CD4-positive, alpha-beta T cell (primary cell): ENCODE results near the gene ACCSL. TPM values are rescaled to one million over a fixed set of nuclear protein-coding genes. Genes with fewer than 3 reads are reported as not detected.

Experiments used
- ATAC-seq: fragments of 200-7000 bp; cut with Tn5 transposase; one replicate; pipeline ENCODE4 v1.10.0; 2022; ENCODE audit warnings: mild to moderate bottlenecking; ENCODE audit not compliant: poor library complexity
- CTCF ChIA-PET: fragments of 350-600 bp; sonication (Branson Sonifier 250); formaldehyde crosslinking; loops from one replicate; lab custom pipeline; 2021; ENCODE audit warnings: antibody characterized with exemption, inconsistent platforms; lab: Charles Lee
- POLR2A ChIA-PET: fragments of 350-600 bp; sonication (Branson Sonifier 250); formaldehyde crosslinking; loops from one replicate; lab custom pipeline; 2021; ENCODE audit warnings: antibody characterized with exemption, inconsistent platforms; lab: Charles Lee
- DNase-seq, 14 experiments: peaks; one replicate each; pipeline ENCODE4 v3.0.0-alpha.2; 2013 to 2020; ENCODE audit warnings: mixed read lengths in 2 of 14
- H3K27ac ChIP-seq, 2 donors: one replicate each; pipeline versions ENCODE4 v1.5.1 to v1.7.0; 2013; ENCODE audit warnings: low read length in 2 of 2, low read depth in 1 of 2, mild to moderate bottlenecking in 1 of 2
- H3K27me3 ChIP-seq, 2 experiments: 1 replicate in 1 of 2; 2 replicates in 1 of 2; pipeline versions ENCODE4 v1.6.1 to v1.7.0; 2013; ENCODE audit warnings: low read length in 2 of 2, control low read depth in 1 of 2, mild to moderate bottlenecking in 1 of 2, moderate library complexity in 1 of 2; ENCODE audit not compliant: insufficient read depth in 2 of 2, control insufficient read depth in 1 of 2
- H3K36me3 ChIP-seq: one replicate; pipeline ENCODE4 v1.6.1; 2013; ENCODE audit warnings: low read length, control low read depth; ENCODE audit not compliant: insufficient read depth
- H3K4me1 ChIP-seq: one replicate; pipeline ENCODE4 v1.6.1; 2013; ENCODE audit warnings: low read length, control low read depth; ENCODE audit not compliant: insufficient read depth
- H3K4me3 ChIP-seq: one replicate; pipeline ENCODE4 v1.5.1; 2013; ENCODE audit warnings: mild to moderate bottlenecking, low read length, moderate library complexity
- H3K9me3 ChIP-seq, 2 experiments: 1 replicate in 1 of 2; 2 replicates in 1 of 2; pipeline versions ENCODE4 v1.6.1 to v1.7.0; 2013; ENCODE audit warnings: low read length in 2 of 2, mild to moderate bottlenecking in 2 of 2, control low read depth in 1 of 2, moderate library complexity in 1 of 2; ENCODE audit not compliant: control insufficient read depth in 1 of 2, insufficient read depth in 1 of 2
- H3K27ac Mint-ChIP-seq: one replicate; pipeline ENCODE4 v1.8.0; 2020; ENCODE audit warnings: mixed read lengths
- H3K27me3 Mint-ChIP-seq: one replicate; pipeline ENCODE4 v1.8.0; 2021; ENCODE audit warnings: mixed read lengths
- H3K36me3 Mint-ChIP-seq: one replicate; pipeline ENCODE4 v1.8.0; 2021; ENCODE audit warnings: low read depth, mixed read lengths
- H3K4me1 Mint-ChIP-seq: one replicate; pipeline ENCODE4 v1.8.0; 2021; ENCODE audit warnings: low read depth, mixed read lengths
- H3K4me3 Mint-ChIP-seq: one replicate; pipeline ENCODE4 v1.8.0; 2020; ENCODE audit warnings: mild to moderate bottlenecking, mixed read lengths
- H3K9me3 Mint-ChIP-seq: one replicate; pipeline ENCODE4 v1.8.0; 2020; ENCODE audit warnings: mixed read lengths
- CTCF ChIP-seq: fragments of 200-600 bp; IDR thresholded peaks from one replicate; pipeline ENCODE4 v1.8.0; 2022; ENCODE audit warnings: antibody characterized with exemption, mild to moderate bottlenecking
- intact Hi-C, 2 experiments: fragments of 100-400 bp; cut with DNase I in 1 of 2; cut with micrococcal nuclease in 1 of 2; formaldehyde crosslinking; loops; one replicate each; pipeline versions ENCODE4 v1.15.1 to v1.9.0; 2023 to 2025; cut with DNase I, micrococcal nuclease
- total RNA-seq, 174 experiments: library from RNA in 2 of 174; stranded (reverse) in 2 of 174; gene quantifications; one replicate each; pipeline ENCODE4 v1.2.3 and lab custom pipeline; 2021 to 2026

Gene ACCSL
- total RNA-seq, 2 experiments from 2014 or later, result not detected

DNA sequence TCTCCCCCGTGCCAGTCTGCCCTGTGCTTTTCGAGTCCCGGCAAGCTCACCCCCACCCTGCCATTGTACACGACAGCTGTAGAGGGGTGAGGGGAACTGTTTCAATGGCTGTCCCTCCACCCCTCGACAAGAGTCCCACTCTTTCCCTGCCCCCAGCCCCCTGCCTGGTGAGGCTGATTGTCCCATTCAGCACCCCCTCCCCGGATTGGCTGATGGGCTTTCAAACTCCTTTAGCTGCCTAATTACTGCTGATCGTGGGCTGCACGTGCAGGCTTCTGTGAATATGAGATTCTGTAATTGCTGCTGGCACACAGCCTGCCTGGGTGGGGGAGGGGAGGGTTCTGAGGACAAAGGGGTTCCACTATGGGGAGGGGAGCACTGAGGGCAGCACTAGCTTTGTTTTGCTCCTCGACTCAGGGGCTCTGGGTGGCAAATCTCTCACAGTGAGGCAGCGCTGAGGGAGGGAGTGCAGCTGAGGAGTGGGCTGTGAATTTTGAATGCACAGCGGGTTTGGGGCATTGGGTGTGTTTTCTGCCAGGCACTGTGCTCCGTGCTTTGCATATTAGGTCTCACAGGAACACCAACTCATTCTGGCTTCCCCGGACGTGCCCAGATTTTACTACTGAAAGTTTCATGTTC lies 42.6 kb upstream of the ACCSL start:
- DNase-seq, result no peak

GRCh38 chr11:44005956-44006355 lies 41.8 kb upstream of the ACCSL start:
- Histone ChIP-seq H3K27ac (no peak overlapping the region), H3K36me3 (no peaks in the 10 kb centered on the region), H3K27me3 (no peaks in the 10 kb centered on the region), H3K4me3 (no peak overlapping the region), H3K9me3 (no peaks in the 10 kb centered on the region), H3K4me1 (no peaks in the 10 kb centered on the region)
- no peak overlapping the region for H3K4me3 Mint-ChIP-seq
- POLR2A ChIA-PET, result no interaction called here
- H3K9me3 Mint-ChIP-seq, result no peaks in the 10 kb centered on the region
- H3K27me3 Mint-ChIP-seq, result peaks cover 11% of the 10 kb centered on the region
- H3K4me1 Mint-ChIP-seq, result no peaks in the 10 kb centered on the region
- ATAC-seq, result no peak
- H3K27ac Mint-ChIP-seq, result no peak overlapping the region
- H3K36me3 Mint-ChIP-seq, result no peaks in the 10 kb centered on the region
- no peak for DNase-seq
- CTCF ChIA-PET, result no interaction called here
- intact Hi-C loops, result no loop called here
- TF ChIP-seq CTCF, result no peak

More for the DNA sequence above, 42.6 kb upstream of the ACCSL start:
- CTCF ChIA-PET, result no interaction called here
- Mint-ChIP-seq H3K4me1 (no peaks in the 10 kb centered on the region), H3K27me3 (peaks cover 5% of the 10 kb centered on the region), H3K9me3 (no peaks in the 10 kb centered on the region), H3K4me3 (no peak overlapping the region), H3K27ac (no peak overlapping the region), H3K36me3 (no peaks in the 10 kb centered on the region)
- ATAC-seq, result no peak
- Histone ChIP-seq H3K4me1 (no peaks in the 10 kb centered on the region), H3K27ac (no peak overlapping the region), H3K27me3 (no peaks in the 10 kb centered on the region), H3K36me3 (no peaks in the 10 kb centered on the region), H3K9me3 (no peaks in the 10 kb centered on the region), H3K4me3 (no peak overlapping the region)
- intact Hi-C loops, result no loop called here
- TF ChIP-seq CTCF, result no peak
- POLR2A ChIA-PET, result no interaction called here

DNA sequence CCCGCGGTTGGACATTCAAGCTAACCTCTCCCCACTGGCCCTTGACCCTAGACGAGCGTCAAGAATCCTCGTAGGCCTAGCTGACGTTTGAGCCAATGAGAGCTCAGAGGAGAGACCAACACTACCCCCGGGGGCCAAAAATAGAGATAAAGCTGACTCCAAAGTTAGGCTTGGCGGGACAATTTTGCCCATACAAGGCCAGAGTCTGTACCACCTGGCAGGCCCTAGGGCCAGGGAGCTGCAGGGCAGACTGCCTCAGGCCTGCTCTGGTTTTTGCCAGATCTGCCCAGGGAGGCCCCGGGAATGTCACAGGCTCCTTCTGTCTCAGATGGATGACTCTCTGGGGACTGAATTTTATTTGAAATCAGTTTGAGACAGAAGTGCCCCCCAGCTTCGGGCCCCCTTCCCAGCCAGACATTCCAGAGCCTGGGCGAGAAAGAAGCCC lies 40.8 kb upstream of the ACCSL start:
- H3K27ac Mint-ChIP-seq, result no peak overlapping the region
- H3K36me3 ChIP-seq, result no peaks in the 10 kb centered on the region
- POLR2A ChIA-PET, result no interaction called here
- no peak overlapping the region for H3K27ac ChIP-seq
- H3K9me3 Mint-ChIP-seq, result no peaks in the 10 kb centered on the region
- CTCF ChIA-PET, result no interaction called here
- H3K4me3 ChIP-seq, result no peak overlapping the region
- DNase-seq, result no peak
- H3K9me3 ChIP-seq, result no peaks in the 10 kb centered on the region
- H3K4me3 Mint-ChIP-seq, result no peak overlapping the region
- intact Hi-C loops, result no loop called here
- H3K4me1 ChIP-seq, result no peaks in the 10 kb centered on the region
- no peaks in the 10 kb centered on the region for H3K27me3 ChIP-seq
- peaks cover 11% of the 10 kb centered on the region for H3K27me3 Mint-ChIP-seq
- no peak for ATAC-seq
- no peaks in the 10 kb centered on the region for H3K36me3 Mint-ChIP-seq
- no peaks in the 10 kb centered on the region for H3K4me1 Mint-ChIP-seq
- no peak for TF ChIP-seq CTCF
